Caco-2 (cell line): Measurements from ENCODE around the gene HIVEP3. TPM values are rescaled to one million over a fixed set of nuclear protein-coding genes. Genes with fewer than 3 reads are reported as not detected.

ENCODE experiments used
- BruUV-seq: library from RNA; stranded (reverse); fragments of 400-500 nt; replicated peaks from 2 replicates; lab custom pipeline; 2021; lab: Mats Ljungman, UMichigan
- CTCF ChIA-PET: fragments of 300-600 bp; sonication (Branson Sonifier 250); formaldehyde crosslinking; loops from one replicate; lab custom pipeline; 2022; ENCODE audit warnings: antibody characterized with exemption; lab: Charles Lee
- POLR2A ChIA-PET: fragments of 300-600 bp; sonication (Branson Sonifier 250); formaldehyde crosslinking; loops from one replicate; lab custom pipeline; 2022; ENCODE audit warnings: antibody characterized with exemption; lab: Charles Lee
- DNase-seq, 2 experiments: peaks; one replicate each; pipeline versions ENCODE4 v3.0.0 to v3.0.0-alpha.2; 2020 to 2022
- H3K27me3 ChIP-seq: replicated peaks from 2 replicates; pipeline ENCODE4 v1.6.0; 2011; ENCODE audit warnings: low read length; ENCODE audit not compliant: control insufficient read depth, insufficient read depth
- H3K36me3 ChIP-seq: 2 replicates; pipeline ENCODE4 v1.5.1; 2011; ENCODE audit warnings: low read length; ENCODE audit not compliant: control insufficient read depth, insufficient read depth
- H3K4me1 ChIP-seq: fragments of 250-450 bp; sonication (Bioruptor Pico); 2 replicates; pipeline ENCODE4 v1.5.1; 2020; ENCODE audit warnings: mild to moderate bottlenecking
- H3K4me3 ChIP-seq: 2 replicates; pipeline ENCODE4 v1.5.1; 2011; ENCODE audit warnings: low read depth, mild to moderate bottlenecking, control low read depth, low read length
- H3K9me3 ChIP-seq: fragments of 250-450 bp; sonication (Bioruptor Pico); 2 replicates; pipeline ENCODE4 v1.5.1; 2020; ENCODE audit warnings: mild to moderate bottlenecking, moderate library complexity
- H3K27ac Mint-ChIP-seq: one replicate; pipeline ENCODE4 v1.8.0; 2022; ENCODE audit warnings: mixed read lengths; ENCODE audit not compliant: unreplicated experiment
- H3K27me3 Mint-ChIP-seq: one replicate; pipeline ENCODE4 v1.8.0; 2022; ENCODE audit warnings: mixed read lengths; ENCODE audit not compliant: insufficient read depth, unreplicated experiment
- H3K36me3 Mint-ChIP-seq: one replicate; pipeline ENCODE4 v1.8.0; 2022; ENCODE audit warnings: mild to moderate bottlenecking, mixed read lengths; ENCODE audit not compliant: insufficient read depth, unreplicated experiment
- H3K4me1 Mint-ChIP-seq: one replicate; pipeline ENCODE4 v1.8.0; 2022; ENCODE audit warnings: low read depth, mixed read lengths; ENCODE audit not compliant: unreplicated experiment
- H3K4me3 Mint-ChIP-seq: one replicate; pipeline ENCODE4 v1.8.0; 2022; ENCODE audit warnings: mild to moderate bottlenecking, moderate library complexity, mixed read lengths; ENCODE audit not compliant: unreplicated experiment
- H3K9me3 Mint-ChIP-seq: one replicate; pipeline ENCODE4 v1.8.0; 2022; ENCODE audit warnings: mixed read lengths; ENCODE audit not compliant: unreplicated experiment
- CTCF ChIP-seq, 2 experiments: fragments of 200-600 bp in 1 of 2; IDR thresholded peaks; 1 replicate in 1 of 2; 2 replicates in 1 of 2; pipeline versions ENCODE4 v1.5.1 to v1.8.0; 2011 to 2022; ENCODE audit warnings: antibody characterized with exemption in 1 of 2, control low read depth in 1 of 2, inconsistent platforms in 1 of 2, low read depth in 1 of 2, low read length in 1 of 2, mild to moderate bottlenecking in 1 of 2, moderate library complexity in 1 of 2; ENCODE audit not compliant: insufficient read depth in 1 of 2, severe bottlenecking in 1 of 2, unreplicated experiment in 1 of 2
- intact Hi-C: fragments of 100-400 bp; cut with micrococcal nuclease; formaldehyde crosslinking; loops from one replicate; pipeline ENCODE4 v1.10.0; 2022; ENCODE audit not compliant: unreplicated experiment
- total RNA-seq: library from RNA; stranded (reverse); gene quantifications from 2 replicates; pipeline ENCODE4 v1.2.3, GENCODE V29; 2022

Gene HIVEP3
- total RNA-seq, 1 experiment from 2014 or later, result 0.25 TPM

- no peak overlapping the region for H3K4me3 ChIP-seq
- intact Hi-C loops, result no loop called here
- no peaks in the 10 kb centered on the region for H3K27me3 ChIP-seq
- Mint-ChIP-seq H3K27ac (no peak overlapping the region), H3K36me3 (no peaks in the 10 kb centered on the region), H3K9me3 (no peaks in the 10 kb centered on the region), H3K4me1 (no peaks in the 10 kb centered on the region), H3K4me3 (no peak overlapping the region), H3K27me3 (peaks cover 18% of the 10 kb centered on the region)
- no peak for DNase-seq
- no peaks in the 10 kb centered on the region for H3K4me1 ChIP-seq
- BruUV-seq, result no TSS peak
- TF ChIP-seq CTCF (IDR thresholded peaks at IDR 0.05; ENCODE audit: insufficient read depth in 1 of 2, low read depth in 1 of 2, low read length in 1 of 2, severe bottlenecking in 1 of 2, unreplicated experiment in 1 of 2), result no peak
- H3K36me3 ChIP-seq, result no peaks in the 10 kb centered on the region
- H3K9me3 ChIP-seq, result no peaks in the 10 kb centered on the region
- ChIA-PET POLR2A (no interaction called here), CTCF (no interaction called here)
Observed at GRCh38 chr1:41856151-41856943, 62.4 kb downstream of the HIVEP3 start.

GRCh38 chr1:41855713-41856112 is 63.0 kb downstream of the HIVEP3 start:
- intact Hi-C loops, result no loop called here
- no peaks in the 10 kb centered on the region for H3K9me3 ChIP-seq
- ChIA-PET CTCF (no interaction called here), POLR2A (no interaction called here)
- no peak overlapping the region for H3K27ac Mint-ChIP-seq
- no peak overlapping the region for H3K4me3 Mint-ChIP-seq
- peaks cover 16% of the 10 kb centered on the region for H3K27me3 Mint-ChIP-seq
- no peaks in the 10 kb centered on the region for H3K4me1 ChIP-seq
- no peaks in the 10 kb centered on the region for H3K36me3 Mint-ChIP-seq
- no peaks in the 10 kb centered on the region for H3K27me3 ChIP-seq
- no peaks in the 10 kb centered on the region for H3K36me3 ChIP-seq
- no peak for DNase-seq
- no peaks in the 10 kb centered on the region for H3K4me1 Mint-ChIP-seq
- no peak for TF ChIP-seq CTCF (IDR thresholded peaks at IDR 0.05; ENCODE audit: insufficient read depth in 1 of 2, low read depth in 1 of 2, low read length in 1 of 2, severe bottlenecking in 1 of 2, unreplicated experiment in 1 of 2)
- no TSS peak for BruUV-seq
- H3K4me3 ChIP-seq, result no peak overlapping the region
- no peaks in the 10 kb centered on the region for H3K9me3 Mint-ChIP-seq

- no peaks in the 10 kb centered on the region for H3K9me3 Mint-ChIP-seq
- CTCF ChIA-PET, result no interaction called here
- TF ChIP-seq CTCF (IDR thresholded peaks at IDR 0.05; ENCODE audit: insufficient read depth in 1 of 2, low read depth in 1 of 2, low read length in 1 of 2, severe bottlenecking in 1 of 2, unreplicated experiment in 1 of 2), result no peak
- peaks cover 14% of the 10 kb centered on the region for H3K27me3 Mint-ChIP-seq
- no peaks in the 10 kb centered on the region for H3K27me3 ChIP-seq
- intact Hi-C loops, result no loop called here
- no peak overlapping the region for H3K4me3 Mint-ChIP-seq
- BruUV-seq, result no TSS peak
- DNase-seq, result no peak
- H3K9me3 ChIP-seq, result no peaks in the 10 kb centered on the region
- no peaks in the 10 kb centered on the region for H3K36me3 Mint-ChIP-seq
- H3K4me1 Mint-ChIP-seq, result no peaks in the 10 kb centered on the region
- no peak overlapping the region for H3K27ac Mint-ChIP-seq
- no peaks in the 10 kb centered on the region for H3K4me1 ChIP-seq
- POLR2A ChIA-PET, result interaction anchor here (0.7 kb wide), 1 partner anchor 12 kb away, joined by 3 read pairs; no protein-coding TSS in a partner anchor
- no peaks in the 10 kb centered on the region for H3K36me3 ChIP-seq
- H3K4me3 ChIP-seq, result no peak overlapping the region
Observed at GRCh38 chr1:41853907-41854306, 64.8 kb downstream of the HIVEP3 start.
